SJCRH30 (cell line): ENCODE data around the gene ITPA. TPM values are rescaled to one million over a fixed set of nuclear protein-coding genes. Genes with fewer than 3 reads are reported as not detected.

Experiments
- DNase-seq, 2 experiments: peaks; one replicate each; pipeline ENCODE4 v3.0.0-alpha.2; 2015 to 2020
- H3K27ac ChIP-seq: fragments of 250-450 bp; sonication (Bioruptor Pico); 2 replicates; pipeline ENCODE4 v1.5.1; 2020; ENCODE audit warnings: mild to moderate bottlenecking, moderate library complexity
- H3K27me3 ChIP-seq: fragments of 250-450 bp; sonication (Bioruptor Pico); 2 replicates; pipeline ENCODE4 v1.5.1; 2020; ENCODE audit warnings: mild to moderate bottlenecking, moderate library complexity
- H3K36me3 ChIP-seq: fragments of 250-450 bp; sonication (Bioruptor Pico); 2 replicates; pipeline ENCODE4 v1.5.1; 2020; ENCODE audit warnings: mild to moderate bottlenecking, moderate library complexity
- H3K4me1 ChIP-seq: fragments of 250-450 bp; sonication (Bioruptor Pico); 2 replicates; pipeline ENCODE4 v1.5.1; 2020; ENCODE audit warnings: mild to moderate bottlenecking, moderate library complexity
- H3K4me3 ChIP-seq: fragments of 250-450 bp; sonication (Bioruptor Pico); 2 replicates; pipeline ENCODE4 v1.5.1; 2020; ENCODE audit warnings: mild to moderate bottlenecking, moderate library complexity
- H3K9me3 ChIP-seq: fragments of 250-450 bp; sonication (Bioruptor Pico); replicated peaks from 2 replicates; pipeline ENCODE4 v1.5.1; 2020; ENCODE audit warnings: mild to moderate bottlenecking, moderate library complexity
- total RNA-seq: library from RNA; depleted of rRNA; stranded (reverse); fragments of >200 nt; shearing (Covaris generic); gene quantifications from 2 replicates; pipeline ENCODE4 v1.2.3, GENCODE V29; 2014; rRNA removed

The ITPA gene
- total RNA-seq, 1 experiment from 2014 or later, result 46.4 TPM

DNA sequence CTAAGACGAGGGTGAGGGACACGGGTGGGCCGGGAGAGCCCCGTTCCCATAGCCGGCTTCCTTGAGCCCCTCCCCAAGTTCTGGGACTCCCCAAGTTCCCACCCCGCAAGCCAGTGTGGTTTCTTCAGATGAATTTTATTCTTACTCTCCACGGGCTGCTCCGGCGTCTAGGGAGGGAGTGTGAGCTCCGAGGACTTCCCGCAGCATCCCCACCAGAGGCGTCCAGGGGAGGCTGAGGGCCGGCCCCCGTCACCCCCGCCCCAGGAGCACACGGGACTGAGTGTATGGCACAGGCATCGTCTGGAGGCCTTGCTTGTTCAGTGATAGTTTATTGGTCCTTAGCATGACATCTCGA lies 39.7 kb downstream of the ITPA start:
- H3K27ac ChIP-seq, result no peak overlapping the region
- no peaks in the 10 kb centered on the region for H3K9me3 ChIP-seq
- peaks cover 4% of the 10 kb centered on the region; the same call in 1 of the 2 replicates for H3K36me3 ChIP-seq
- H3K27me3 ChIP-seq, result no peaks in the 10 kb centered on the region
- no peak overlapping the region for H3K4me3 ChIP-seq
- no peak for DNase-seq
- H3K4me1 ChIP-seq, result no peaks in the 10 kb centered on the region

DNA sequence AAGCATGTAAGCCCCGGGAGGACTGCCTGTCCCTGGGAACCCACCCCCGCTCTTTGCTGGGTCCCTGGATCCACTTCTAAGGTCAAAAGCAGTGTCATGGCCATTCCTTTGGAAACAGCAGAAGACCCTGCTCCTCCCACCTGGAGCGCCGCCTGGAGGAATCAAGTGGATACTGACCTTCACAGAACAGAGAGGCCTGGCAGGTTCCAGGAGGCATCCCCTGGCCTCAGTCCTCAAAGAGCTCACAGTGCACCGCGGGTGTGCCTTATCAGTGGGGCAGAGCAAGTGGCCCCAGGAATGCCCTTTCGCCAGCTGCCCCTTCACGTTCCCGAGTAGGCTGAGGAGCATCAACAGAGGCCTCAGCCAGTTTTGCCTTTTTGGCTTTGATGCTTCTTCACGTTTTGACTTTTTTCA lies 40.8 kb downstream of the ITPA start:
- H3K4me3 ChIP-seq, result no peak overlapping the region
- no peak overlapping the region for H3K27ac ChIP-seq
- H3K27me3 ChIP-seq, result no peaks in the 10 kb centered on the region
- DNase-seq, result no peak
- no peaks in the 10 kb centered on the region for H3K4me1 ChIP-seq
- H3K9me3 ChIP-seq, result no peaks in the 10 kb centered on the region
- H3K36me3 ChIP-seq, result peaks cover 4% of the 10 kb centered on the region; the same call in 1 of the 2 replicates

DNA sequence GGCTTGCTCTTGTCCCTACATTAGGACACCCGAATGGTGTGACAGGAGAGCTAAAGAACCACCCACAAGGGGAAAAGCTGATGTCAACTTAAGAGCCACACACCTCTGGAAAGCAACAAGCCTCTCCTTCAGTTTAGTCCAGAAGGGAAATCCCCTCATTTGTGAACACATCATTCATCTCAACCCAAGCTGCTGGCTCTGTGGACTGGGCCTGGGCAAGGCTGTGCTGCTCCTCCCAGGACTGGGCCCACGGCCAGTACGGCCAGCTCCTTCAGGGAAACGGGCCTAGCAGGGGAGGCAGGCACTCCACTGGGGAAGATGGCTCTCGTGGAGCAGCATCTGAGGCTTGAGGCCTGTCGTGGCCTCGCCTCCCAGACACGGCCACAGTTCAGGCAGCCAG lies 42.5 kb downstream of the ITPA start:
- H3K27me3 ChIP-seq, result no peaks in the 10 kb centered on the region
- DNase-seq, result no peak
- H3K36me3 ChIP-seq, result peaks cover 4% of the 10 kb centered on the region; the same call in 1 of the 2 replicates
- no peak overlapping the region for H3K4me3 ChIP-seq
- no peaks in the 10 kb centered on the region for H3K4me1 ChIP-seq
- no peaks in the 10 kb centered on the region for H3K9me3 ChIP-seq
- no peak overlapping the region for H3K27ac ChIP-seq

DNA sequence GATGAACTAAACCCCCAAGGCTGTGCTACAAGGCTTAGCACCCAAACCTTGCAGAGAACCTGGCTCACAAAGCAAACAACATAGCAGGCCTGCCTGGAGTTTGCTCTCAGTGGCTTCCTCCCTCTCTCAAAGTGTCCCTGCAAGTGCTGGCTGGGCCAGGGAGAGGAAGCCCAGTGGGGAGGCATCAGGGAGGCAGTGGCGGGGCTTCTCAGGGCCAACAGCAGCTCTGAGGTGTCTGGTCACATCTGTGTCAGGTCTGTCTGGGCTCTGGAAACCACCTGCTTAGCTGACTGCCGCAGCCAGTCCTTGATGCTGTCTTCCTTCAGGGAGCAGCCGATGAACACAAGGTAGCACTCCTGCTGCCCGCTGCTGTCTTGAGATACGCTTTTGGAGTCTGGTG lies 46.4 kb downstream of the ITPA start:
- no peak for DNase-seq
- H3K4me3 ChIP-seq, result no peak overlapping the region
- no peaks in the 10 kb centered on the region for H3K9me3 ChIP-seq
- peaks cover 4% of the 10 kb centered on the region; the same call in 1 of the 2 replicates for H3K36me3 ChIP-seq
- no peak overlapping the region for H3K27ac ChIP-seq
- no peaks in the 10 kb centered on the region for H3K4me1 ChIP-seq
- H3K27me3 ChIP-seq, result no peaks in the 10 kb centered on the region

DNA sequence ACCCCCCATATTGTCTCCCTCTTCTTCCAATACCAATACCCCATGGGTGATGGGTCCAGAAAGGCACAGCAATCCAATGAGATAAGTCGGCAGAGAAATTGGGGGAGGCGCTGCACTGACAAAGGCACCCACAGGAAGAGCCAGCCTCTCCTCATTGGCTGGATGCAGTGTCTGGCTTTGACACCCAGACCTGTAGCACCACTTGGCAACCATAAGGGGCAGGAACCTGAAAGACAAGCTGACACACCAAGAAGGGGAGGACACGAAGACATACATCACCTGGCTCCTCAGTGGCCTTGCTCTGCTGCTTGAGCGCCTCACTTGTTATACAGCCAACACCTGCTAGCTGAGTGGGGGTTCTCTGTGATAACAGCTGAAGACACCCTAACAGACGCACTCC lies 49.1 kb downstream of the ITPA start:
- no peaks in the 10 kb centered on the region for H3K36me3 ChIP-seq

DNA sequence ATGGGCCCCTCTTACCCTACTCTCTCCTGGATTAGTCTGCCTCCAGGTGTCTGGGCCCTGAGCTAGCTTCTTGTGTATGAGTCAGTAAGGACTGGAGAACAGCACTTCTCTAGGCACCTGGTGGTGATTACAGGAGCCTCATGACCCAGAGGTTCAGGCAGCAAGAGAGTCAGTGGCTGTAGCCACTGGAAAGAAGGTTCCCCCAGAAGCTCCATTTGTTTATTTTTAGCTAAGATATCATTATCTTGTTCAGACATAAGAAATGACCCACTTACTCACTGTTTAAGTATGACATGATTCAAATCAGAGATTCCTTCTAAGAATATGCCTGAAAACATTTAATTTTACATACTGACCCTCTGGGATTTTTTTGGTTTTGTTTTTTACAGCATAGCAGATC lies 53.3 kb downstream of the ITPA start:
- no peaks in the 10 kb centered on the region for H3K4me1 ChIP-seq

More for the DNA sequence above, 49.1 kb downstream of the ITPA start:
- DNase-seq, result no peak
- Histone ChIP-seq H3K27ac (no peak overlapping the region), H3K4me3 (no peak overlapping the region), H3K9me3 (no peaks in the 10 kb centered on the region), H3K4me1 (no peaks in the 10 kb centered on the region), H3K27me3 (no peaks in the 10 kb centered on the region)

DNA sequence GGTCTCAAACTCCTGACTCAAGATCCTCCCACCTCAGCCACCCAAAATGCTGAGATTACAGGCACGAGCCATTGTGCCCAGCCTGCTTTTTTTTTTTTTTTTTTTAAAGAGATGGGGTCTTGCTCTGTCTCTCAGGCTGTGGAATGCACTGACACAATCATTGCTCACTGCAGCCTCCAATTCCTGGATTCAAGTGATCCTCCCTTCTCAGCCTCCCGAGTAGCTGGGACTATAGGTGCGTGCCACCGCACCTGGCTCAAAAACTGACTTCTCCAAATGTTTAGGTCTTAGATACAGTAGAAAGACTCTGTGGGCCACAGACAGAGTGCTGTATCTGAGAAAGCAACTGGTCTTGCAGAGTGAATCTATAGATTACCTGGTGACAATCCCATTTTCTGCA lies 60.8 kb downstream of the ITPA start:
- no peak overlapping the region for H3K4me3 ChIP-seq
- H3K9me3 ChIP-seq, result no peaks in the 10 kb centered on the region
- H3K4me1 ChIP-seq, result no peaks in the 10 kb centered on the region
- H3K27me3 ChIP-seq, result no peaks in the 10 kb centered on the region
- DNase-seq, result no peak
- H3K27ac ChIP-seq, result no peak overlapping the region
- peaks cover 6% of the 10 kb centered on the region; the same call in 1 of the 2 replicates for H3K36me3 ChIP-seq

More for the DNA sequence above, 53.3 kb downstream of the ITPA start:
- H3K9me3 ChIP-seq, result no peaks in the 10 kb centered on the region
- no peak overlapping the region for H3K4me3 ChIP-seq
- no peak overlapping the region for H3K27ac ChIP-seq
- no peak for DNase-seq
- H3K36me3 ChIP-seq, result peaks cover 9% of the 10 kb centered on the region; the same call in 1 of the 2 replicates
- no peaks in the 10 kb centered on the region for H3K27me3 ChIP-seq

DNA sequence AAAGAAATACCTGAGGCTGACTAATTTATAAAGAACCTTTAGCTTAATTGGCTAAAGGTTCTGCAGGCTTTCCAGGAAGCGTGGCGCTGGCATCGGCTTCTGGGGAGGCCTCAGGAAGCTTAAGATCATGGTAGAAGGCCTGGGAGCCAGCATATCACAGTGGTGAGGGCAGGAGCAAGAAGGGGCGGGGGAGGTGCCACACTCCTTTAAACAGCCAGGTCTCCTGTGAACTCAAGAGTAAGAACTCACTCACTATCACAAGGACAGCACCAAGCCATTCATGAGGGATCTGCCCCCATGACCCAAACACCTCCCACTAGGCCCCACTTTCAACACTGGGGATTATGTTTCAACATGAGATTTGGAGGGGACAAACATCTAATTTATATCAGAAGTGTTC lies 64.1 kb downstream of the ITPA start:
- Histone ChIP-seq H3K9me3 (no peaks in the 10 kb centered on the region), H3K4me1 (no peaks in the 10 kb centered on the region), H3K4me3 (no peak overlapping the region), H3K27me3 (no peaks in the 10 kb centered on the region), H3K27ac (no peak overlapping the region), H3K36me3 (no peaks in the 10 kb centered on the region)
- DNase-seq, result no peak

Other genes starting within 250 kb of the ITPA start
- 0.43 TPM in 1 of 2 replicates, not detected in the other for gene GNRH2, start 165.9 kb upstream of the ITPA start, total RNA-seq
- gene MRPS26, start 163.4 kb upstream of the ITPA start, total RNA-seq, result 46.2 and 46.5 TPM in 2 replicates
- gene OXT, start 137.9 kb upstream of the ITPA start, total RNA-seq, result not detected in 2 replicates
- not detected in 2 replicates for gene AVP, start 124.8 kb upstream of the ITPA start, total RNA-seq
- 20.2 and 21.0 TPM in 2 replicates for gene FASTKD5, start 49.6 kb upstream of the ITPA start, total RNA-seq
- gene UBOX5, start 49.6 kb upstream of the ITPA start, total RNA-seq, result 5.2 and 5.8 TPM in 2 replicates
- 3.2 and 3.4 TPM in 2 replicates for gene LZTS3, start 35.9 kb upstream of the ITPA start, total RNA-seq
- 15.5 and 16.4 TPM in 2 replicates for gene DDRGK1, start 4.8 kb upstream of the ITPA start, total RNA-seq
- gene SLC4A11, start 29.7 kb downstream of the ITPA start, total RNA-seq, result 12.1 and 16.4 TPM in 2 replicates
- 10.7 and 11.0 TPM in 2 replicates for gene DNAAF9, start 198.2 kb downstream of the ITPA start, total RNA-seq